PC-3 (cell line): ENCODE measurements around the gene IAPP. TPM values are rescaled to one million over a fixed set of nuclear protein-coding genes. Genes with fewer than 3 reads are reported as not detected.
"Not testable (repeated sequence)": the region's sequence is repeated elsewhere in the genome, so short reads cannot be mapped to it uniquely, and the experiment has no call there.

Source experiments
- ATAC-seq: fragments of 200-7000 bp; cut with Tn5 transposase; 2 replicates; pipeline ENCODE4 v1.9.1; 2020; ENCODE audit warnings: mild to moderate bottlenecking, moderate library complexity
- BruUV-seq: library from RNA; stranded (reverse); fragments of 400-500 nt; replicated peaks from 2 replicates; lab custom pipeline; 2021; lab: Mats Ljungman, UMichigan
- CTCF ChIA-PET: fragments of 300-600 bp; sonication (Branson Sonifier 250); formaldehyde crosslinking; loops from one replicate; lab custom pipeline; 2022; ENCODE audit warnings: antibody characterized with exemption; lab: Charles Lee
- POLR2A ChIA-PET: fragments of 300-600 bp; sonication (Branson Sonifier 250); formaldehyde crosslinking; loops from one replicate; lab custom pipeline; 2022; ENCODE audit warnings: antibody characterized with exemption; ENCODE audit not compliant: unreplicated experiment; lab: Charles Lee
- DNase-seq: peaks from one replicate; pipeline ENCODE4 v3.0.0-alpha.2; 2015
- H2AFZ ChIP-seq: fragments of 300-600 bp; sonication (generic); 2 replicates; pipeline ENCODE4 v1.6.0; 2016; ENCODE audit warnings: antibody characterized with exemption, low read length
- H3F3A ChIP-seq: fragments of 300-600 bp; sonication (generic); one replicate; pipeline ENCODE4 v1.6.0; 2017; ENCODE audit warnings: antibody characterized with exemption, low read length, control low read depth, mild to moderate bottlenecking; ENCODE audit not compliant: unreplicated experiment
- H3K27ac ChIP-seq: fragments of 300-600 bp; sonication (generic); 2 replicates; pipeline ENCODE4 v1.5.1; 2016; ENCODE audit warnings: mild to moderate bottlenecking, low read length
- H3K27me3 ChIP-seq: fragments of 300-600 bp; sonication (generic); 2 replicates; pipeline ENCODE4 v1.6.1; 2016; ENCODE audit warnings: low read length, mixed read lengths
- H3K36me3 ChIP-seq: fragments of 300-600 bp; sonication (generic); 2 replicates; pipeline ENCODE4 v1.6.1; 2016; ENCODE audit warnings: low read depth, mixed run types, low read length, mixed read lengths
- H3K4me1 ChIP-seq: fragments of 300-600 bp; sonication (generic); 2 replicates; pipeline ENCODE4 v1.5.1; 2016; ENCODE audit warnings: low read length; ENCODE audit not compliant: insufficient read depth
- H3K4me2 ChIP-seq: fragments of 300-600 bp; sonication (generic); 2 replicates; pipeline ENCODE4 v1.6.0; 2016; ENCODE audit warnings: low read length
- H3K4me3 ChIP-seq: fragments of 300-600 bp; sonication (generic); 2 replicates; pipeline ENCODE4 v1.5.1; 2016; ENCODE audit warnings: mild to moderate bottlenecking, low read length, mixed read lengths
- H3K79me2 ChIP-seq: fragments of 300-600 bp; sonication (generic); 2 replicates; pipeline ENCODE4 v1.6.1; 2017; ENCODE audit warnings: low read length, mixed read lengths
- H3K9ac ChIP-seq: fragments of 300-600 bp; sonication (generic); 2 replicates; pipeline ENCODE4 v1.6.0; 2016; ENCODE audit warnings: mild to moderate bottlenecking, low read length
- H3K9me2 ChIP-seq: fragments of 300-600 bp; sonication (generic); replicated peaks from 2 replicates; pipeline ENCODE4 v1.6.1; 2016; ENCODE audit warnings: mixed run types, low read length, mixed read lengths
- H3K9me3 ChIP-seq: fragments of 300-600 bp; sonication (generic); 2 replicates; pipeline ENCODE4 v1.6.1; 2016; ENCODE audit warnings: low read length, mixed read lengths
- H4K20me1 ChIP-seq: fragments of 300-600 bp; sonication (generic); 2 replicates; pipeline ENCODE4 v1.6.1; 2016; ENCODE audit warnings: low read length, mixed read lengths
- CTCF ChIP-seq: fragments of 300-600 bp; sonication (generic); conservative IDR thresholded peaks from 2 replicates; pipeline ENCODE4 v1.5.1; 2017; ENCODE audit warnings: antibody characterized with exemption, low read depth, mild to moderate bottlenecking, low read length
- EZH2 ChIP-seq: fragments of 300-600 bp; sonication (generic); IDR thresholded peaks from one replicate; pipeline ENCODE4 v1.6.1; 2017; ENCODE audit warnings: antibody characterized with exemption, mild to moderate bottlenecking, low read length; ENCODE audit not compliant: unreplicated experiment
- EZH2phosphoT487 ChIP-seq: fragments of 300-600 bp; sonication (generic); IDR thresholded peaks from 2 replicates; pipeline ENCODE4 v1.6.1; 2018; ENCODE audit warnings: mild to moderate bottlenecking, antibody characterized with exemption, low read length, borderline replicate concordance
- intact Hi-C: fragments of 100-400 bp; cut with micrococcal nuclease; formaldehyde crosslinking; loops from 2 replicates; pipeline ENCODE4 v1.9.0; 2023
- total RNA-seq: library from RNA; depleted of rRNA; stranded (reverse); fragments of >200 nt; gene quantifications from 2 replicates; pipeline ENCODE4 v1.2.3, GENCODE V29; 2014

IAPP gene
- total RNA-seq, 1 experiment from 2014 or later, result not detected

- ATAC-seq (no peak), DNase-seq (no peak)
- Histone ChIP-seq H3K4me3 (no peak overlapping the region), H3K4me2 (no peak overlapping the region), H3K27me3 (no peaks in the 10 kb centered on the region; the same call in 1 of the 2 replicates), H3K36me3 (no peaks in the 10 kb centered on the region), H3K9me3 (no peaks in the 10 kb centered on the region), H3K4me1 (no peaks in the 10 kb centered on the region), H3K9me2 (no peaks in the 10 kb centered on the region), H4K20me1 (no peaks in the 10 kb centered on the region), H3K79me2 (no peaks in the 10 kb centered on the region), H3K27ac (no peak overlapping the region), H2AFZ (no peak overlapping the region), H3F3A (no peaks in the 10 kb centered on the region), H3K9ac (no peak overlapping the region)
- no peak for TF ChIP-seq EZH2phosphoT487
- TF ChIP-seq EZH2, result no peak
- no peak for TF ChIP-seq CTCF
- intact Hi-C loops, result no loop called here
- BruUV-seq, result no TSS peak
- POLR2A ChIA-PET, result no interaction called here
- CTCF ChIA-PET, result no interaction called here
Observed at GRCh38 chr12:21416511-21417121, 43.9 kb downstream of the IAPP start.

- H3K9ac ChIP-seq, H4K20me1 ChIP-seq, H3K27me3 ChIP-seq, H2AFZ ChIP-seq, H3F3A ChIP-seq, ATAC-seq, H3K79me2 ChIP-seq, intact Hi-C loops, H3K9me3 ChIP-seq, BruUV-seq, H3K36me3 ChIP-seq, CTCF ChIA-PET, H3K27ac ChIP-seq, H3K4me3 ChIP-seq, H3K9me2 ChIP-seq, H3K4me1 ChIP-seq, POLR2A ChIA-PET, H3K4me2 ChIP-seq, DNase-seq: not testable (repeated sequence)
Observed at GRCh38 chr12:21418398-21418797, 45.7 kb downstream of the IAPP start.

- H3K27me3 ChIP-seq, H3F3A ChIP-seq, H3K79me2 ChIP-seq, intact Hi-C loops, H3K9ac ChIP-seq, H4K20me1 ChIP-seq, H3K9me3 ChIP-seq, BruUV-seq, H3K4me2 ChIP-seq, ATAC-seq, CTCF ChIA-PET, H3K4me1 ChIP-seq, H3K36me3 ChIP-seq, H3K27ac ChIP-seq, DNase-seq, POLR2A ChIA-PET, H2AFZ ChIP-seq, H3K4me3 ChIP-seq, H3K9me2 ChIP-seq: not testable (repeated sequence)
Observed at GRCh38 chr12:21419009-21419699, 46.5 kb downstream of the IAPP start.
